Gastroesophageal sphincter (tissue), 4 donors: Measurements from ENCODE around the gene LIPE. TPM values are rescaled to one million over a fixed set of nuclear protein-coding genes. Genes with fewer than 3 reads are reported as not detected.

ENCODE experiments used
- ATAC-seq: fragments of 150-250 bp; one replicate; pipeline ENCODE4 v1.9.1; 2016; ENCODE audit warnings: mild to moderate bottlenecking, moderate library complexity
- H3K27ac ChIP-seq, 4 donors: fragments of 200-600 bp; sonication (generic) in 3 of 4; 1 replicate in 3 of 4; 2 replicates in 1 of 4; pipeline ENCODE4 v1.5.1; 2016 to 2019
- H3K27me3 ChIP-seq: fragments of 200-600 bp; sonication (generic); one replicate; pipeline ENCODE4 v1.5.1; 2019
- H3K36me3 ChIP-seq, 2 donors: fragments of 200-600 bp; sonication (generic); one replicate each; pipeline ENCODE4 v1.5.1; 2019; ENCODE audit warnings: control low read depth in 1 of 2
- H3K4me1 ChIP-seq, 3 donors: fragments of 200-600 bp; sonication (generic); 1 replicate in 2 of 3; 2 replicates in 1 of 3; pipeline ENCODE4 v1.5.1; 2016 to 2019; ENCODE audit warnings: control low read depth in 2 of 3
- H3K4me3 ChIP-seq, 2 donors: fragments of 200-600 bp; sonication (generic); one replicate each; pipeline ENCODE4 v1.5.1; 2019; ENCODE audit warnings: mild to moderate bottlenecking in 1 of 2, moderate library complexity in 1 of 2
- H3K9me3 ChIP-seq, 3 donors: fragments of 200-600 bp; sonication (generic); one replicate each; pipeline ENCODE4 v1.5.1; 2017 to 2019; ENCODE audit warnings: control low read depth in 2 of 3
- CTCF ChIP-seq, 4 experiments: fragments of 200-600 bp in 2 of 4; fragments of 450-650 bp in 2 of 4; sonication (generic) in 1 of 4; IDR thresholded peaks; one replicate each; pipeline ENCODE4 v1.5.1; 2017 to 2019; ENCODE audit warnings: antibody characterized with exemption in 4 of 4, mild to moderate bottlenecking in 2 of 4, moderate library complexity in 2 of 4
- EP300 ChIP-seq: sonication (generic); formaldehyde crosslinking; IDR thresholded peaks from one replicate; pipeline ENCODE4 v1.6.1; 2017; ENCODE audit warnings: antibody characterized with exemption, mild to moderate bottlenecking
- POLR2A ChIP-seq, 2 donors: fragments of 450-650 bp; IDR thresholded peaks; one replicate each; pipeline ENCODE4 v1.6.1; 2017; ENCODE audit warnings: antibody characterized with exemption in 2 of 2, mild to moderate bottlenecking in 2 of 2, moderate library complexity in 1 of 2
- POLR2AphosphoS5 ChIP-seq: sonication (generic); formaldehyde crosslinking; IDR thresholded peaks from one replicate; pipeline ENCODE4 v1.6.1; 2017; ENCODE audit warnings: antibody characterized with exemption
- WGBS, 2 donors: methylation state at CpG; one replicate each; pipeline ENCODE4 v1.1.5; 2018; ENCODE audit warnings: low coverage in 1 of 2; 5-methylcytosine and 5-hydroxymethylcytosine counted together
- total RNA-seq, 4 donors: library from RNA; depleted of rRNA; stranded (reverse); fragments of >200 nt; gene quantifications; one replicate each; pipeline ENCODE4 v1.1.0, GENCODE V29; 2016

LIPE gene
- total RNA-seq: 10 to 100 TPM in 1 of 4 donors, 1 to 10 TPM in 3; 3.4 to 15.3 (median 6.6) TPM

DNA sequence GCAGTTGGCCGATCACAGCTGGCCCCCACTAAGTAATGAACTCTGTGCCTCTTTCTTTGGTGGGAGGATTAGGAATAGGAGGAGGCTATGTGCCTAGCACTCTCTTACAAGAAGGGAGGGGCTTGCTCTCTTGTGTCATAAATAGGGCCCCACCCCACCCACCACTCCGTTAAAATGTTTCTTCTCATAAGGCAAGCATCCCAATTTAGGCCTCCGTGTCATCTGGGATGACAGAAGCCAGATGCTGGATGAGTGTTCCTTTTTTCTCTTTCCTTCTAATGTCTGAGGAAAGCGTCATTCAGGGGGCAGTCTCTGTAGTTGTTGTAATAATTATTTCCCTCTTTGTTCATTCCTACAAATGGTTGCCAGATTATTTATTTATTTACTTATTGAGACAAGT lies at the start of gene LIPE:
LIPE (minus strand) TSS at position 76 of the 400 bp plus-strand sequence. CDS start 239 bp downstream, outside the sequence.
- H3K27me3 ChIP-seq: peaks cover 11% of the 10 kb centered on the region
- ATAC-seq: no peak
- no peak within 1 kb of the TSS for H3K4me3 ChIP-seq
- no peak within 1 kb of the TSS for H3K27ac ChIP-seq
- H3K9me3 ChIP-seq: no peaks in the 10 kb centered on the region
- H3K4me1 ChIP-seq: peaks cover 0 to 24% (median 5%) of the 10 kb centered on the region in 3 donors
- no peaks in the 10 kb centered on the region for H3K36me3 ChIP-seq
- 20 to 53% methylated on average over 2 to 3 of the region's 4 CpGs for WGBS, 2 donors
- no peak for TF ChIP-seq POLR2AphosphoS5
- no peak for TF ChIP-seq CTCF (IDR thresholded peaks at IDR 0.05)
- no peak for TF ChIP-seq POLR2A (IDR thresholded peaks at IDR 0.05)
- TF ChIP-seq EP300: no peak

DNA sequence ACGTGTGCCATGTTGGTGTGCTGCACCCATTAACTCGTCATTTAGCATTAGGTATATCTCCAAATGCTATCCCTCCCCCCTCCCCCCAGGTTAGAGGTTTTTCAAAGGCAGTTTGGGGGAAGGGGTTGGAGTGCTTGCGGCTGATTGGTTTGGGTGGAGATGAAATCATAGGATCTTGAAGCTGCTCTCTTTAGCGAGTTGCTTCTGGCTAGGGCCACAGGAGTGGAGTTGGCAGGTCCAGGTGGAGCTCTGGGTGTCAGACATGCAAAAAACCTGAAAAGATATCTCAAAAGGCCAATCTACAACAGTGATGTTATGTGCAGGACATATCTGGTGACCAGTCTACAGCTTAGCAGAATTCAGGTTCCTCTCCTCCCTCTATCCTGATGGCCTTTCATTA lies 48.2 kb upstream of the LIPE start:
- ATAC-seq: no peak
- no peaks in the 10 kb centered on the region for H3K36me3 ChIP-seq
- no peaks in the 10 kb centered on the region for H3K27me3 ChIP-seq
- H3K9me3 ChIP-seq: no peaks in the 10 kb centered on the region
- H3K4me1 ChIP-seq: no peaks in the 10 kb centered on the region
- no peak for TF ChIP-seq CTCF (IDR thresholded peaks at IDR 0.05)
- TF ChIP-seq POLR2AphosphoS5: no peak
- no peak for TF ChIP-seq EP300
- TF ChIP-seq POLR2A (IDR thresholded peaks at IDR 0.05): no peak
- no peak overlapping the region for H3K4me3 ChIP-seq
- WGBS, 2 donors: 68 to 73% methylated on average over 2 of the region's 4 CpGs
- H3K27ac ChIP-seq: no peak overlapping the region

DNA sequence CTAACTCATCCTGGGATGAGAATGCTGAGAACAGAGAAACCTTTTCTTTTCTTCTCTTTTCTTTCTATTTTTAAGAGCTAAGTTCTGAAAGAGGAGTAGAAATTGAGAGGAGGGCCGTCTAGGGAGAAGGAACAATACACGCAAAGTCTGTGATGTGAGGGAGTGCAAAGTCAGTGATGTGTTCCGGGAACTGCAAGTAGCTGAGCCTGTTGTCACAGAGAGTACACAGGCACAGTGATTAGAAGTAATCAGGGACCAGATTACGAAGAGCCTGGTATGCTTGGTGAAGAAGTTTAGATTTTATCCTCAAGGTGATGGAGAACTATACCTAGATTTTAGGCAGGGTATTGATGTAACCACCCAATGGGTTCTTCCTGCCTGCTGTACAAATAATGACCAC lies 47.6 kb upstream of the LIPE start:
- WGBS, 2 donors: 54 to 64% methylated on average over 2 to 4 of the region's 4 CpGs
- Histone ChIP-seq H3K27ac (no peak overlapping the region), H3K4me1 (no peaks in the 10 kb centered on the region), H3K4me3 (no peak overlapping the region), H3K27me3 (no peaks in the 10 kb centered on the region), H3K9me3 (no peaks in the 10 kb centered on the region), H3K36me3 (no peaks in the 10 kb centered on the region)
- no peak for ATAC-seq
- TF ChIP-seq POLR2AphosphoS5 (no peak), POLR2A (IDR thresholded peaks at IDR 0.05) (no peak), CTCF (IDR thresholded peaks at IDR 0.05) (no peak), EP300 (no peak)

- Histone ChIP-seq H3K4me3 (no peak overlapping the region), H3K4me1 (no peaks in the 10 kb centered on the region), H3K27me3 (no peaks in the 10 kb centered on the region), H3K9me3 (no peaks in the 10 kb centered on the region), H3K36me3 (no peaks in the 10 kb centered on the region), H3K27ac (no peak overlapping the region)
- no peak for ATAC-seq
- 22 to 69% methylated on average over 1 to 6 of the region's 6 CpGs for whole genome bisulfite sequencing, 2 donors
- TF ChIP-seq POLR2A (IDR thresholded peaks at IDR 0.05) (no peak), POLR2AphosphoS5 (no peak), CTCF (IDR thresholded peaks at IDR 0.05) (no peak), EP300 (no peak)
Observed at GRCh38 chr19:42473686-42474085, 46.5 kb upstream of the LIPE start.

DNA sequence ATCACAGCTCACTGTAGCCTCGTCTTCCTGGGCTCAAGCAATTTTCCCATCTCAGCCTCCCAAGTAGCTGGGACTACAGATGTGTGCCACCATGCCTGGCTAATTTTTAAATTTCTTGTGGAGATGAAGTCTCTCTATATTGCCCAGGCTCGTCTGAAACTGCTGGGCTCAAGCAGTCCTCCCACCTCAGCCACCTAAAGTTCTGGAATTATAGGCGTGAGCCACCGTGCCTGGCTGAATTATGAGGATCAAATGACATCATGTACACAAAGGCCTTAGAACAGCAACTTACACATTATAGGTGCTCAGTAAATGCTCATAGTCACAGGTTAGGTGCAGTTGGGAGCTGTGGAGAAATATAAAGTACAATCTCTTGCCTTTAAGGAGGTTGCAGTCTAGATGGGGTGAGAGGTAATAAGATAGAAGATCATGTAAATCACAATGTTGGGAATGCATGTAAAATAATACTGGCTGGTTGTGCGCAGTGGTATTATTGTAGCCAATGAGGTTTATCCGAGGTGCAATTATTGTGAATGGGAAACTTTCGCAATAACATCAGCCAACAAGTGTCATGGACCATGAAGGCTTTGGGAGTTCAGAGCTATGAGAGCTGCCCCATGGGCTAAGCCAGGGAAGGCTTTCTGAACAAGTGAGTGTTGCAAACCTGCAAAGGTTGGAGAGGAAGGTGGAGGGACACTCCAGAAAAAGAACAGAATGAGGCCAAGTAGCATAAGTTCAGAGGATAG lies 45.4 kb upstream of the LIPE start:
- Histone ChIP-seq H3K36me3 (no peaks in the 10 kb centered on the region), H3K9me3 (no peaks in the 10 kb centered on the region), H3K27ac (no peak overlapping the region), H3K27me3 (no peaks in the 10 kb centered on the region), H3K4me3 (no peak overlapping the region), H3K4me1 (no peaks in the 10 kb centered on the region)
- 81 to 100% methylated on average over 2 to 7 of the region's 7 CpGs for WGBS, 2 donors
- no peak for ATAC-seq
- TF ChIP-seq CTCF (IDR thresholded peaks at IDR 0.05): no peak
- TF ChIP-seq POLR2AphosphoS5: no peak
- no peak for TF ChIP-seq POLR2A (IDR thresholded peaks at IDR 0.05)
- TF ChIP-seq EP300: no peak
